ENCODE results near the gene TIGD1.

The TIGD1 gene

DNA sequence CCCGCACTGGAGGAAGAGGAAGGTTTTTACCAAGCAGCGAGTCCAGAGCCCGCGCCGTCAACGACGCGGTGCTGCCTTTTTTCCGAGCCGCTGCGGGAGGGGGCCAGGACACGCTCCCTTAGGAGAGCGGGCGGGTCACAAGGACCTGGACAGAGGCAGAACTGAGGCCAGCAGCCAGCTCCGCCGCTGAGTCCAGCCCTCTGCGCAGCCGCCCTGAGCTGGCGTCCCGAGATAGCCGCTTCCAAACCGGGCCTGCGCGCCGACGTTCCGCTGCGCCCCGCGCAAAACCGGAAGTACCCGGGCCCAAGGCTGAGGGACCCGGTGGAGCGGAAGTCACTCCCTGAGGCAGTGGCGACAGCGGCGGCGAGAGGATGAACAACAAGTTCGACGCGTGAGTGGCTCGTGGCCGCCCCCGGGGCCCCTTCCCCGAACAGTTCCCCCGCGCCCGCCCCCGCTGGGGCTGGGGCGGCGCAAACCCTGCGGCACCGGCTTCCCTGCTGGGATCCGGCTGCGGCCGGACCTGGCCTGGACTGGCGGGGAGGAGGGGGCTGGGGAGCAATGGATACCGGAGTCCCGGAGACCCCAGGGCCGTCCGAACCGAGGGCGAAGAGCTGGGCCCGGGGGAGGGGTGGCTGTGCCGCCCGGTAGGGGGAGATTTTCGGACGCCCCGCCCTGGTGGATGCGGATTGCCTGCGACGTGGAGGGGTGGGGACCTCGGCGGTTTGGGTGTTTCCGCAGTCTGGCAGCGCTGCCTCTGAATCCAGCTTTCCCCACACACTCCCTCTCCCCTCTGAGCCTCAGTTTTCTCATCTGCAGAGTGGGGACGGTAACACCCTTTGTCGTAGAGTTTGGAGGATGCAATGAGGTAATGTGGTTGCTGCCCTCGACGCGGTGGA is at the start of gene TIGD1, which contains the start of gene EIF4E2:
TIGD1 (minus strand) TSS at position 204 of the 896 bp plus-strand sequence. CDS start 675 bp downstream, outside the sequence.
EIF4E2 (plus strand) TSS at position 336 of the 896 bp plus-strand sequence; CDS start at position 372, 36 bp downstream.
- peak; percentile 89 for DNase-seq (ENCODE audit: low read depth)

- no peak for DNase-seq (ENCODE audit: low read depth)
These were observed 47.9 kb upstream of the TIGD1 start for GRCh38 chr2:232598293-232598692.

DNA sequence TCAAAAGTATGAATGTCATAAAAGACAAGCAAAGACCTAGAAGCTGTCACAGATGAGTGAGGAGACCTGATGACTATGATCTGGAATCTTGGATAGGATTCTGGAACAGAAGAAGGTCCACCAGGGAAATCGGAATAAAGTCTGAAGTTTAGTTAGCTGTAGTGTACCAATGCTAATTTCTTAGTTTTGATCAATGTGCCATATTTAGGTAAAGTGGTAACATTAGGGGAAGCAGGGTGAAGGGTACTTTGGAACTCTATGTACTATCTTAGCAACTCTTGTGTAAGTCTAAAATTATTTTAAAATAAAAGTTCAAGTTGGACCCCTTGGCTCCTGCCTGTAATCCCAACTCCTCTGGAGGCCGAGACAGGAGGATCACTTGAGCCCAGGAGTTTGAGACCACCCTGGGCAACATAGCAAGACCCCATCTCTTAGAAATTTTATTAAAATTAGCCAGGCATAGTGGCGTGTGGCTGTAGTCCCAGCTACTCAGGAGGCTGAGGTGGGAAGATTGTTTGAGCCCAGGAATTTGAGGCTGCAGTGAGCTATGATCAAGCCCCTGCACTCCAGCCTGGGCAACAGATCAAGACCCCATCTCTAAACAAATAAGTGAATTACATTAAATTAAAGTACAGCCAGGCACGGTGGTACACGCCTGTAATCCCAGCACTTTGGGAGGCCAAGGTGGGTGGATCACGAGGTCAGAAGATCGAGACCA is 47.2 kb upstream of the TIGD1 start:
- DNase-seq (ENCODE audit: low read depth) = no peak

DNA sequence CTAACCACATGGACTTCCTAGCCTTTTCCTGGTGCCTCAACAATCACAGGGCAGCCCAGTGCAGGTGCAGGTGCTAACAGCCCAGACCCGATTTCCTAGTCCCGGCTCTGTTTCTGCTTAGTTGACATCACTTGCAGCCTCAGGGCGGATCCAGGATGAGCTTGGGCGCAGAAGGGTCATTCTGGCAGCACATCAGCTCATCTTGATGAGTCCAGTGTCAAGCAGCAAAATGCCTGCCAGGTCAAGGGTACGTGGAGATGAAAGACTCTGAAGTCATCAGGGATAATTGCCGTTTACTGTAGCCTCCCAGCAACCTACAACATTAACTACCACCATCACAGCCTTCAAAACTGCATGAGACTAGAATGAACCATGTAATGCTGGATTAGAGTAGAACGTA is 43.6 kb upstream of the TIGD1 start:
- DNase-seq (ENCODE audit: low read depth) = no peak

GRCh38 chr2:232592772-232593395 is 42.5 kb upstream of the TIGD1 start:
- DNase-seq (ENCODE audit: low read depth) = no peak

DNA sequence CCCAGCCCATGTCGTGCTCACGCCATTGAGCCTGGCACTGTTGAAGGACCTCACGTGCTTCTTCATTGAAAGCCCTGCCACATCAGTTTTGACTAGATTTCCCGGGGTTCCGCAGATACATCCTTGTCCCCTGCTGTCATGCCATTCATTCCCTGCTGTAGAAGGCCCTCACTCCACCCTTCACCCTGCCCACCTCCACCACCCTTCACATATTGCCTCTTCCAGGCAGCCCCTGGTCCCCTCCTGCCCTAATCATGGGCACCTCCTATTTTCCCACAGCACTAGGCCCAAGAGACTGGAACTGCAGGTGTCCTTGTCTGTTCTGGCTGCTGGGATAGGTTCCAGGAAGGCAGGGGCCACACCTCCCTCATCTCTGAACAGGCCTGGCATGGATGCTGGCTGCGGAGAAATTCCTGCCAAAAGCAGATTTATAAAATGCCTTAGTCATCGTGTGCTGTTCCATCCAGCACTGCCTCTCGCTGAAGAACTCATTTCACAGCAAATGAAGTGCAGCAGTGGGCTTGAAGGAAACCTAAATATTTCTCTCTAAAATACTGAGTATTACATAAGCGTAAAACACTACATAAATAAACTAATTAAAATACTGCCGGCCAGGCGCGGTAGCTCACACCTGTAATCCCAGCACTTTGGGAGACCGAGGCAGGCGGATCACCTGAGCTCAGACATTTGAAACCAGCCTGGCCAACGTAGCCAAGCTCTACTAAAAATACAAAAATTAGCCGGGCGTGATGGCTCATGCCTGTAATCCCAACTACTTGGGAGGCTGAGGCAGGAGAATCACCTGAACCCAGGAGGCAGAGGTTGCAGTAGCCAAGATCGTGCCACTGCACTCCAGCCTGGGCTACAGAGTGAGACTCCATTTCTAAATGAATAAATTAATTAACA is 38.6 kb upstream of the TIGD1 start:
- DNase-seq (ENCODE audit: low read depth) = no peak

- no peak for DNase-seq (ENCODE audit: low read depth)
These were observed 37.7 kb upstream of the TIGD1 start for GRCh38 chr2:232588031-232588430.

GRCh38 chr2:232587512-232587911 is 37.2 kb upstream of the TIGD1 start:
- DNase-seq (ENCODE audit: low read depth) = no peak

- no peak for DNase-seq (ENCODE audit: low read depth)
These were observed 36.7 kb upstream of the TIGD1 start for GRCh38 chr2:232586943-232587505.

- no peak for DNase-seq (ENCODE audit: low read depth)
These were observed 33.9 kb upstream of the TIGD1 start for GRCh38 chr2:232584238-232584637.

DNA sequence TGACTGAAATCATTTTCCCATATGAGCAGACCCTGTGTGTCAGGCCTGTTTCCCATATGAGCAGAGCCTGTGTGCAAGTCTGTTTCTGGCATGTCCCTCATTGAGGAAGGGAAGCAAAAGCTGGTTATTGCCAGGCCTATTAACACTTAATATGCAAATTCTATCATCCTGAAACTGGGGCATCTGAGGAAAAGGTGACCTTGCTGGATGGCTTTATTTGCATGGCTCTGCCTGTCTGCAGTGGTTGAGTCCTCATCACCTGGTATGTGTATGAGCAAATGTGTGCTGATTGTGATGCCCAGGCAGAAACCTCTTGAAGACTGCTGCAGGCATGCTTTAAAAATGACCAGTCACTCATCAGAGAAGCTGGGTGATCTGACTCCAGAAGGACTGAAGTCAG is 31.4 kb upstream of the TIGD1 start:
- DNase-seq (ENCODE audit: low read depth) = no peak

- no peak for DNase-seq (ENCODE audit: low read depth)
These were observed 30.3 kb upstream of the TIGD1 start for GRCh38 chr2:232580648-232580981.

- no peak for DNase-seq (ENCODE audit: low read depth)
These were observed 28.3 kb upstream of the TIGD1 start for GRCh38 chr2:232578626-232579025.

DNA sequence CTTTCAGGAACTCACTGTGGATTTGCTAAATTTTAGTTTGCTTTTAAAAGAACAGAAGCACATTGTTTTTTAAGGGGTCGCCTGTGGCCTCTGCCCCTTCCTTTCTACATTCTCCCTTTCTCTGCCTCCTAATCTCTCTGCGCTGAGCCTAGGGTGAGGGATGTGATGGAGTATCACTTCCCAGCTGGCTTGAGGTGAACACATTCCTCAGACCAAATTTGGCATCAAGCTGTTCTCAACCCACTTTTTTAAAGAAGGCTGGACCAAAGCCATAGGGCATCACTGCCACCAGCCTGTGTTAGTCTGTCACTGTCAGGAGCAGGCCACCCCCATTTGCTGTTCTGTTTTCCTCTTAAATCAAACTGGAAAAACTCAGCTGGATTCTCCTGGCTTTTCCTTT is 27.5 kb upstream of the TIGD1 start:
- DNase-seq (ENCODE audit: low read depth) = no peak

DNA sequence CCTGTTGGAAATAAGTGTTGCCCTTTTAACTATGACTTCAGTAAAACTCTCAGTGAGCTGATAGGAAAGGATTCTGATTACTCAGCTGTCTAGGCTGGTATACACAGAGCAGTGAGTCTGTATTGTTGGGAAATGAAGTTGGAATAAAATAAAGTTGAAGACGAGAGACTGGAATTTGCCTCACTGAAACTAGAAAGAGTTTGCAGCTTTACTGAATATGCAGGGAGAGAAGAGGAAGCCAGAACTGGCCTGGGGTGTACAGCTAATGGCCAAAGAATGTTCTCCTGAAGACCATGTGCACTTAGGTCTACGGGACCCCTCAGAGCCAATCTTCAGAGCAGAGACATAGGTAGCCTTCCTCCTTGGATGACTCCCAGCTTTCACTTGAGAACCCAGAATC is 26.6 kb upstream of the TIGD1 start:
- DNase-seq (ENCODE audit: low read depth) = no peak

GRCh38 chr2:232575404-232575746 is 25.0 kb upstream of the TIGD1 start:
- no peak for DNase-seq (ENCODE audit: low read depth)

DNA sequence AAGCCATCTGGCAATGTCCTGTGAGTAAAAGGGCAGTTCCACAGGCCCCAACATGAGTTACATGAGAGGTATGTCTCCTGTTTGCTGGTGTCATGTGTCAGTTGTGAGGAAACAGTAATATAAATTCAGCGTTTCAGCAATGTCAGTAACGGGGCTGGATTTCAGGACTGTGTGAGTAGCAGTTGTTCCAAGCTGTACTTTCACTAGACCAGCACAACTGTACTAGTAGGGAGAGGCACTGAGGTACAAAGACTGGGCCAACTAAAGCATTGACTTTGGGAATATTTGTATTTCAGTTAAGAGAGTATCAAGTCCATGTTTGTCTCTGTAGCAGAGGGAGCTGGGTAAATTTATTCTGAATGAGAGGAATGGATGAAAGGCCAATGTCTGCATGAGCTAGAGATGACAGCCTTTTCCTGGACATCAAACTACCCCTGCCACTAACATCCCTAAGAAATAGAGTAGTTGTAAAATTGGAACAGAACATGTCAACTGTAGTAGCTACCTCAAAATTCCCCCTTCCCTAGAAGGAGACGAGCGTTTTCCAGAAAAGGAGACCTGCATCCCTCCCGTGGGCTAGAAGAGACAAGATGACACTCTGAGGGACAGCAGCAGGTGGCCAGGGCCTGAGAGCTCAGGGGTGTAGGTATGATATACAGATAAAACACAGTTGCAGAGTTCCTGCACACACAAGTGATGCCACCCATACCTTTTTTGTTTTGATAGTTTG is 24.5 kb upstream of the TIGD1 start:
- no peak for DNase-seq (ENCODE audit: low read depth)

- no peak for DNase-seq (ENCODE audit: low read depth)
These were observed 23.5 kb upstream of the TIGD1 start for GRCh38 chr2:232573771-232574435.

DNA sequence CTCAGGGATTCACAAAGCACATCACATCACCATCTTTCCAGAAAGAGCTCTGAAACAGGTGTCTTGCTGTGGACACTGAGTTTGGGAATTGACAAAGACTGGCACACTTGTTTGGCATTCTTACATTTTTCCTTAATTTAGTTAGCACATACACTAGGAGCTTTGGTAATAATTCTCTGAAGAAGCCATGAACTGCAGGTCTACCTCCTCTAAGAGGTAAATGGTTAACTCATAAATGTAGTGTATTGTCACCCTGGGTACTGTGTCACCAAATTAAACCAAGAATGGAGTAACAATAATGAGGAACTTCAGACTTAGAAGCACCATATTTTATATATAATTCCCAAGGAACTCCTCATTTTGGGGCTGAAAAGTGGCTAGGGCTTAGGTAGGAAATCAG is 22.7 kb upstream of the TIGD1 start:
- no peak for DNase-seq (ENCODE audit: low read depth)

DNA sequence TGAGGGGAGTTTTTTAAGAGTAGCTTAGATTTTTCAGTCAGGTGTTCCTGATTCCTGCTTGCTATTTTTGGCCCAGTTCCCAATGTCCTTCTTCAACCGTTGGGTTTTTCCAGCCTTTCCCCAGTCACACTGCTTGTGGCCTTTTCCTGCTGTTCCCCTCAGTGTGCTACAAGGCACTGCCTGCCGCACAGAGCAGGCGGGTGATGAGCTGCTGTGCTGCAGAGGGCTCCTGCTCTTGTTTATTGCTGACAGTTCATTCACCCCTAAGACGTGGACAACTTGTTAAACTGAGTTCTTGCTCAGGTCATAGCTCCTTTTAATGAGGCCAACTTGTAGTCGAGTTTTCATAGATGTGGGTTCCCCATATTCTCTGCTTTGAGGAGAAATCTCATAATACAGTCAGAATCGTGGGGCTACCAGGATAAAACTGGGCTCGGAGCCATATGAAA is 20.7 kb upstream of the TIGD1 start:
- no peak for DNase-seq (ENCODE audit: low read depth)

All from stimulated activated CD4-positive, alpha-beta T cell treated with anti-CD3 and anti-CD28 coated beads, Interleukin-2, amount 100 ng/mL, for 4 hours (primary cell).